ENCODE measurements around the gene PRXL2B.
"Not testable (repeated sequence)": the region's sequence is repeated elsewhere in the genome, so short reads cannot be mapped to it uniquely, and the experiment has no call there.

The PRXL2B gene

GRCh38 chr1:2564006-2564814, 22.4 kb upstream of the PRXL2B start:
- in situ Hi-C loops (cut with HindIII; ENCODE audit: low sequenced_read_pairs), result no loop called here

GRCh38 chr1:2564815-2565374, 21.7 kb upstream of the PRXL2B start:
- in situ Hi-C loops (cut with HindIII; ENCODE audit: low sequenced_read_pairs), result no loop called here

GRCh38 chr1:2566101-2567045, 20.2 kb upstream of the PRXL2B start:
- in situ Hi-C loops (cut with HindIII; ENCODE audit: low sequenced_read_pairs), result no loop called here

- in situ Hi-C loops (cut with HindIII; ENCODE audit: low sequenced_read_pairs), result no loop called here
These were observed 19.4 kb upstream of the PRXL2B start for GRCh38 chr1:2567083-2567679.

GRCh38 chr1:2568187-2568816, 18.3 kb upstream of the PRXL2B start:
- in situ Hi-C loops (cut with HindIII; ENCODE audit: low sequenced_read_pairs), result not testable (repeated sequence)

- in situ Hi-C loops (cut with HindIII; ENCODE audit: low sequenced_read_pairs), result no loop called here
These were observed 17.5 kb upstream of the PRXL2B start for GRCh38 chr1:2569060-2569459.

- in situ Hi-C loops (cut with HindIII; ENCODE audit: low sequenced_read_pairs), result not testable (repeated sequence)
These were observed 16.9 kb upstream of the PRXL2B start for GRCh38 chr1:2569703-2570102.

GRCh38 chr1:2570332-2570731, 16.2 kb upstream of the PRXL2B start:
- in situ Hi-C loops (cut with HindIII; ENCODE audit: low sequenced_read_pairs), result no loop called here

GRCh38 chr1:2571348-2571747, 15.2 kb upstream of the PRXL2B start:
- in situ Hi-C loops (cut with HindIII; ENCODE audit: low sequenced_read_pairs), result no loop called here

GRCh38 chr1:2573250-2573920, 13.2 kb upstream of the PRXL2B start:
- in situ Hi-C loops (cut with HindIII; ENCODE audit: low sequenced_read_pairs), result no loop called here

- in situ Hi-C loops (cut with HindIII; ENCODE audit: low sequenced_read_pairs), result no loop called here
These were observed 12.2 kb upstream of the PRXL2B start for GRCh38 chr1:2574350-2574749.

- in situ Hi-C loops (cut with HindIII; ENCODE audit: low sequenced_read_pairs), result no loop called here
These were observed 10.5 kb upstream of the PRXL2B start for GRCh38 chr1:2575801-2576663.

- in situ Hi-C loops (cut with HindIII; ENCODE audit: low sequenced_read_pairs), result not testable (repeated sequence)
These were observed 9.0 kb upstream of the PRXL2B start for GRCh38 chr1:2577565-2578075.

- in situ Hi-C loops (cut with HindIII; ENCODE audit: low sequenced_read_pairs), result no loop called here
These were observed 7.8 kb upstream of the PRXL2B start for GRCh38 chr1:2578758-2579118.

GRCh38 chr1:2580691-2581090, 5.9 kb upstream of the PRXL2B start:
- in situ Hi-C loops (cut with HindIII; ENCODE audit: low sequenced_read_pairs), result loop anchor here (5.0 kb wide), 1 partner anchor 158 kb away; no protein-coding TSS in a partner anchor

GRCh38 chr1:2582391-2582790, 4.2 kb upstream of the PRXL2B start:
- in situ Hi-C loops (cut with HindIII; ENCODE audit: low sequenced_read_pairs), result loop anchor here (5.0 kb wide), 1 partner anchor 160 kb away; no protein-coding TSS in a partner anchor

- in situ Hi-C loops (cut with HindIII; ENCODE audit: low sequenced_read_pairs), result loop anchor here (5.0 kb wide), 1 partner anchor 161 kb away; no protein-coding TSS in a partner anchor
These were observed 3.2 kb upstream of the PRXL2B start for GRCh38 chr1:2583331-2583791.

GRCh38 chr1:2583871-2584351, 2.7 kb upstream of the PRXL2B start:
- in situ Hi-C loops (cut with HindIII; ENCODE audit: low sequenced_read_pairs), result loop anchor here (5.0 kb wide), 1 partner anchor 162 kb away; no protein-coding TSS in a partner anchor

All from endothelial cell of hepatic sinusoid (primary cell).